ENCODE measurements around the gene EVI5L. TPM values are rescaled to one million over a fixed set of nuclear protein-coding genes. Genes with fewer than 3 reads are reported as not detected.
A peak's percentile ranks its signal among the peaks of the same experiment; 100 is the strongest.

EVI5L gene
- total and polyA plus RNA-seq, 2 of the 13 experiments (the other 11 are each of a cell fraction or from before 2014, with no cell fraction given): 1.7 to 2.4 TPM

- peak; percentile 24; the same call in 1 of the 2 replicates for TF ChIP-seq ZKSCAN8 (CRISPR knock-in tag; IDR thresholded peaks at IDR 0.05; ENCODE audit: borderline replicate concordance)
- TF ChIP-seq ZNF350 (CRISPR knock-in tag; IDR thresholded peaks at IDR 0.05; ENCODE audit: borderline replicate concordance, low read depth): 0 out of 2 replicates have a peak, but pooled peaks have one; percentile 17
- 0 out of 2 replicates have a peak, but pooled peaks have one; percentile 8 for TF ChIP-seq MXD4 (CRISPR knock-in tag; IDR thresholded peaks at IDR 0.05)
- no peak for TF ChIP-seq THAP11 (CRISPR knock-in tag; IDR thresholded peaks at IDR 0.05)
- peak; percentile 50 for TF ChIP-seq BHLHE40 (IDR thresholded peaks at IDR 0.05; ENCODE audit: low read length)
- TF ChIP-seq KAT7 (CRISPR knock-in tag; IDR thresholded peaks at IDR 0.05; ENCODE audit: borderline replicate concordance): 0 out of 2 replicates have a peak, but pooled peaks have one; percentile 3
- 0 out of 2 replicates have a peak, but pooled peaks have one; percentile 29 for TF ChIP-seq ZFP37 (CRISPR knock-in tag; IDR thresholded peaks at IDR 0.05; ENCODE audit: borderline replicate concordance)
- 0 out of 2 replicates have a peak, but pooled peaks have one; percentile 3 for TF ChIP-seq ZNF772 (CRISPR knock-in tag; IDR thresholded peaks at IDR 0.05)
- no peak for TF ChIP-seq MBD4 (IDR thresholded peaks at IDR 0.05; ENCODE audit: borderline replicate concordance, low read length)
- TF ChIP-seq ZNF3 (CRISPR knock-in tag; IDR thresholded peaks at IDR 0.05): no peak
These were observed 38.3 kb downstream of the EVI5L start (continued) for GRCh38 chr19:7868326-7868670.

GRCh38 chr19:7868671-7869452 lies 38.8 kb downstream of the EVI5L start:
- peak; percentile 87 for DNase-seq (ENCODE audit: low spot score)
- H3K36me3 ChIP-seq (replicated peaks in 1 of 2; ENCODE audit: control insufficient read depth in 1 of 2, insufficient read depth in 2 of 2, low read length in 2 of 2): no peaks in the 10 kb centered on the region
- no peaks in the 10 kb centered on the region for H3K27me3 ChIP-seq (ENCODE audit: control insufficient read depth in 1 of 2, insufficient read depth in 2 of 2, low read length in 2 of 2)
- in situ Hi-C loops (cut with HindIII; ENCODE audit: extremely low pct_ligation_motif_present, low pct_unique_long_range_greater_than_20kb): no loop called here
- H3K4me3 ChIP-seq (replicated peaks in 1 of 3; ENCODE audit: insufficient read depth in 1 of 3, low read depth in 2 of 3, low read length in 3 of 3): peak overlapping the region; percentile 53 to 74 (median 67)
- POLR2A ChIA-PET: interaction anchor here (0.5 to 3.3 kb wide), 15 partner anchors 11 to 75 kb away, joined by 3 to 67 read pairs (median 4); partner anchors contain the start of genes LRRC8E, MAP2K7, SNAPC2 and TIMM44
- TSS peak; percentile 47 for BruUV-seq (replicated peaks)
- H2AFZ ChIP-seq (ENCODE audit: low read length): no peak overlapping the region
- FAIRE-seq: peak; percentile 61
- H4K20me1 ChIP-seq (ENCODE audit: insufficient read depth, low read length): no peaks in the 10 kb centered on the region; the same call in 1 of the 2 replicates
- intact Hi-C loops (cut with micrococcal nuclease; ENCODE audit: unreplicated experiment): no loop called here
- CTCF ChIA-PET (ENCODE audit: low intra/inter-chr PET ratio, low total read pairs): interaction anchor here (1.2 to 1.8 kb wide), 3 partner anchors 16 to 56 kb away, joined by 3 to 4 read pairs (median 4); partner anchors contain the start of gene SNAPC2
- H3K4me1 ChIP-seq (ENCODE audit: insufficient read depth, low read length): peaks cover 70% of the 10 kb centered on the region
- WGBS (ENCODE audit: low lambda C conversion rate): no CpG with 5 or more reads among the region's 67 CpGs
- H3K79me2 ChIP-seq (ENCODE audit: insufficient read depth, low read length): no peaks in the 10 kb centered on the region
- no peaks in the 10 kb centered on the region for H3K9me3 ChIP-seq (ENCODE audit: low read length)
- H3K4me2 ChIP-seq (ENCODE audit: low read depth, low read length): peak overlapping the region; percentile 95
- peak overlapping the region; percentile 62 for H3K9ac ChIP-seq (ENCODE audit: insufficient read depth, low read depth, low read length)
- ATAC-seq: peak; percentile 58
- peak overlapping the region; percentile 78 for H3K27ac ChIP-seq (ENCODE audit: extremely low read length, insufficient read depth, low read length)
- TF ChIP-seq ZNF510 (CRISPR knock-in tag; IDR thresholded peaks at IDR 0.05; ENCODE audit: low read depth) (0 out of 2 replicates have a peak, but pooled peaks have one; percentile 47), ZNF670 (CRISPR knock-in tag; IDR thresholded peaks at IDR 0.05; ENCODE audit: borderline replicate concordance) (0 out of 2 replicates have a peak, but pooled peaks have one; percentile 22), ZNF292 (CRISPR knock-in tag; IDR thresholded peaks at IDR 0.05; ENCODE audit: borderline replicate concordance, low read depth) (no peak), SP4 (CRISPR knock-in tag; IDR thresholded peaks at IDR 0.05) (peak; percentile 67), NKX3-1 (CRISPR knock-in tag; IDR thresholded peaks at IDR 0.05) (no peak), FOXO1 (CRISPR knock-in tag; IDR thresholded peaks at IDR 0.05) (peak; percentile 30; the same call in 1 of the 2 replicates), SAP130 (CRISPR knock-in tag; IDR thresholded peaks at IDR 0.05; ENCODE audit: low read depth) (peak; percentile 73), ZFP82 (CRISPR knock-in tag; IDR thresholded peaks at IDR 0.05; ENCODE audit: borderline replicate concordance) (peak; percentile 74; the same call in 1 of the 2 replicates), POLR2A (IDR thresholded peaks at IDR 0.05; ENCODE audit: insufficient read depth in 1 of 2, low read depth in 2 of 2, low read length in 2 of 2) (peak; percentile 46 to 48; a peak in 3 of 4 replicates), ZNF362 (CRISPR knock-in tag; IDR thresholded peaks at IDR 0.05; ENCODE audit: borderline replicate concordance) (no peak), DRAP1 (CRISPR knock-in tag; IDR thresholded peaks at IDR 0.05) (peak; percentile 70; the same call in 1 of the 2 replicates), EEA1 (CRISPR knock-in tag; IDR thresholded peaks at IDR 0.05; ENCODE audit: borderline replicate concordance) (no peak)
